GM12864 (cell line): ENCODE measurements around the gene COX18.

Source experiments
- DNase-seq: peaks from one replicate; pipeline ENCODE4 v3.0.0-alpha.2; 2011; ENCODE audit warnings: low read depth
- H3K4me3 ChIP-seq: 2 replicates; pipeline ENCODE4 v1.5.1; 2011; ENCODE audit warnings: mild to moderate bottlenecking, low read depth, low read length, control low read depth
- TF ChIP-seq, protein P1 (sequence below): IDR thresholded peaks from 2 replicates; pipeline ENCODE4 v1.5.1; 2011; ENCODE audit warnings: low read depth, mild to moderate bottlenecking, moderate library complexity, low read length, control low read depth, inconsistent platforms; ENCODE audit errors: missing control alignments

COX18 gene

GRCh38 chr4:73055241-73055897 lies 14.1 kb downstream of the COX18 start:
- no peak for DNase-seq

DNA sequence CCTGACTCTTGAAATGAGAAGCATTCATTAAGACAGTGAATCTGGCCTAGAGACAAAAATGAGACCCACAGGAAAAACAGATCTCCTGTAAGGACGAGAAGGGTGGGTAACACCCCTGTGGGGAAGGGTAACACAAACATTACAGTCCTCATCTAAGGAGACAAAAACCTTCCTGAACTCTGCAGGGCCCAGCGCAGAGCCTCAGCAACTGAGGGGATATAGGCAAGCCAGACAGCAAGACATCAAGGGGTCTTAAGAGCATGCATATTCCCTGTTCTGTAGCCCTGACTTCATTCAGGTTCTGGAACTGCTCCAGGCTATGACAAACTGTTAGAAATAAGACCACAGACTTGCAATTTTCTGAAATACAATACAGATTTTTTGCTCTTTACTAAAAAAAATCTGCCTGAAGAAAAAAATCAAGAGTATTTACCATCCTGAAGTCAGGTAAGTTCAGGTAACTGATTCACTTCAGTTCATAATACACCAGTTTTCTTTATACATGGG lies 15.5 kb downstream of the COX18 start:
- no peak overlapping the region for H3K4me3 ChIP-seq
- TF ChIP-seq, protein P1, sequence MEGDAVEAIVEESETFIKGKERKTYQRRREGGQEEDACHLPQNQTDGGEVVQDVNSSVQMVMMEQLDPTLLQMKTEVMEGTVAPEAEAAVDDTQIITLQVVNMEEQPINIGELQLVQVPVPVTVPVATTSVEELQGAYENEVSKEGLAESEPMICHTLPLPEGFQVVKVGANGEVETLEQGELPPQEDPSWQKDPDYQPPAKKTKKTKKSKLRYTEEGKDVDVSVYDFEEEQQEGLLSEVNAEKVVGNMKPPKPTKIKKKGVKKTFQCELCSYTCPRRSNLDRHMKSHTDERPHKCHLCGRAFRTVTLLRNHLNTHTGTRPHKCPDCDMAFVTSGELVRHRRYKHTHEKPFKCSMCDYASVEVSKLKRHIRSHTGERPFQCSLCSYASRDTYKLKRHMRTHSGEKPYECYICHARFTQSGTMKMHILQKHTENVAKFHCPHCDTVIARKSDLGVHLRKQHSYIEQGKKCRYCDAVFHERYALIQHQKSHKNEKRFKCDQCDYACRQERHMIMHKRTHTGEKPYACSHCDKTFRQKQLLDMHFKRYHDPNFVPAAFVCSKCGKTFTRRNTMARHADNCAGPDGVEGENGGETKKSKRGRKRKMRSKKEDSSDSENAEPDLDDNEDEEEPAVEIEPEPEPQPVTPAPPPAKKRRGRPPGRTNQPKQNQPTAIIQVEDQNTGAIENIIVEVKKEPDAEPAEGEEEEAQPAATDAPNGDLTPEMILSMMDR: no peak
- no peak for DNase-seq

More at GRCh38 chr4:73055241-73055897, 14.1 kb downstream of the COX18 start:
- TF ChIP-seq, protein P1: no peak
- no peak overlapping the region for H3K4me3 ChIP-seq

GRCh38 chr4:73053076-73053475 lies 16.4 kb downstream of the COX18 start:
- no peak overlapping the region for H3K4me3 ChIP-seq
- DNase-seq: no peak
- TF ChIP-seq, protein P1: no peak

DNA sequence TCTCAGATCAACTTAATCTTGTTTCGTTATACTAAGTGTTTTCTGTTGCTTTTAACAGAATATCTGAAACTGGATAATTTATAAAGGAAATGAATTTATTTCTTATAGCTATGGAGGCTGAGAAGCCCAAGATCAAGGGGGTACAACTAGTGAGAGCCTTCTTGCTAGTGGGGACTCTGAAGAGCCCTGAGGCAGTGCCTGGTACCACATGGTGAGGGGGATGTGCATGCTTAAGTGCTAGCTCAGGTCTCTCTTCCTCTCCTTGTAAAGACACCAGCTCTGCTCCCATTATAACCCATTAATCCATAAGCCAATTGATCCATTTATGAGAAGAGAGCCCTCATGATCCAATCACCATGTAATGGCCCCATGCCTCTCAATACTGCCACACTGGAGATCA lies 17.9 kb downstream of the COX18 start:
- H3K4me3 ChIP-seq: no peak overlapping the region
- TF ChIP-seq, protein P1: no peak
- no peak for DNase-seq

DNA sequence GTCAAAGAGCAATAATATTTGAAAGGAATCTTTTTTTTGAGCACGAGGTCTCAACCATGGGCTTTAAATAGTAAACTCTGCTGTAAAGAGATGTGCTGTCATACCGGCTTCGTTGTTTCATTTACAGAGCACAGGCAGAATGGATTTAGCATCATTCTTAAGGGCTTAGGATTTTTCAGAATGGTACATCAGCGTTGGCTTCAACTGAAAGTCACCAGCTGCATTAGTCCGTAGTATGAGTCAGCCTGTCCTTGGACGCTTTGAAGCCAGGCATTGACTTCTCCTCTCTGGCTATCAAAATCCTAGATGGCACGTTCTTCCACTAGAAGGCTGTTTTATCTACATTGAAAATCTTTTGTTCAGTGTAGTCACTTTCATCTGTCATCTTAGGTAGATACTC lies 23.6 kb downstream of the COX18 start:
- no peak overlapping the region for H3K4me3 ChIP-seq
- DNase-seq: no peak
- TF ChIP-seq, protein P1: no peak

GRCh38 chr4:73037057-73037456 lies 32.5 kb downstream of the COX18 start:
- no peak overlapping the region for H3K4me3 ChIP-seq
- TF ChIP-seq, protein P1: no peak
- no peak for DNase-seq

GRCh38 chr4:73036123-73036522 lies 33.4 kb downstream of the COX18 start:
- no peak overlapping the region for H3K4me3 ChIP-seq
- TF ChIP-seq, protein P1: no peak
- DNase-seq: no peak
